ENCODE results near the gene HECTD3. TPM values are rescaled to one million over a fixed set of nuclear protein-coding genes. Genes with fewer than 3 reads are reported as not detected.

Gene HECTD3
- total RNA-seq, 1 donor from 2014 or later, result 47.6 TPM

- H3K9me3 ChIP-seq, result no peaks in the 10 kb centered on the region
- TF ChIP-seq, protein P1, sequence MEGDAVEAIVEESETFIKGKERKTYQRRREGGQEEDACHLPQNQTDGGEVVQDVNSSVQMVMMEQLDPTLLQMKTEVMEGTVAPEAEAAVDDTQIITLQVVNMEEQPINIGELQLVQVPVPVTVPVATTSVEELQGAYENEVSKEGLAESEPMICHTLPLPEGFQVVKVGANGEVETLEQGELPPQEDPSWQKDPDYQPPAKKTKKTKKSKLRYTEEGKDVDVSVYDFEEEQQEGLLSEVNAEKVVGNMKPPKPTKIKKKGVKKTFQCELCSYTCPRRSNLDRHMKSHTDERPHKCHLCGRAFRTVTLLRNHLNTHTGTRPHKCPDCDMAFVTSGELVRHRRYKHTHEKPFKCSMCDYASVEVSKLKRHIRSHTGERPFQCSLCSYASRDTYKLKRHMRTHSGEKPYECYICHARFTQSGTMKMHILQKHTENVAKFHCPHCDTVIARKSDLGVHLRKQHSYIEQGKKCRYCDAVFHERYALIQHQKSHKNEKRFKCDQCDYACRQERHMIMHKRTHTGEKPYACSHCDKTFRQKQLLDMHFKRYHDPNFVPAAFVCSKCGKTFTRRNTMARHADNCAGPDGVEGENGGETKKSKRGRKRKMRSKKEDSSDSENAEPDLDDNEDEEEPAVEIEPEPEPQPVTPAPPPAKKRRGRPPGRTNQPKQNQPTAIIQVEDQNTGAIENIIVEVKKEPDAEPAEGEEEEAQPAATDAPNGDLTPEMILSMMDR (IDR thresholded peaks at IDR 0.05), result no peak
- H3K27ac ChIP-seq, result no peak overlapping the region
- no peak for DNase-seq
- intact Hi-C loops (cut with DNase I), result no loop called here
- no peak for ATAC-seq
- H3K36me3 ChIP-seq, result peaks cover 8% of the 10 kb centered on the region
- H3K4me1 ChIP-seq, result no peaks in the 10 kb centered on the region
- no peak overlapping the region for H3K4me3 ChIP-seq
- H3K27me3 ChIP-seq (ENCODE audit: low read depth), result no peaks in the 10 kb centered on the region
These were observed 26.3 kb upstream of the HECTD3 start for GRCh38 chr1:45037456-45037855.

DNA sequence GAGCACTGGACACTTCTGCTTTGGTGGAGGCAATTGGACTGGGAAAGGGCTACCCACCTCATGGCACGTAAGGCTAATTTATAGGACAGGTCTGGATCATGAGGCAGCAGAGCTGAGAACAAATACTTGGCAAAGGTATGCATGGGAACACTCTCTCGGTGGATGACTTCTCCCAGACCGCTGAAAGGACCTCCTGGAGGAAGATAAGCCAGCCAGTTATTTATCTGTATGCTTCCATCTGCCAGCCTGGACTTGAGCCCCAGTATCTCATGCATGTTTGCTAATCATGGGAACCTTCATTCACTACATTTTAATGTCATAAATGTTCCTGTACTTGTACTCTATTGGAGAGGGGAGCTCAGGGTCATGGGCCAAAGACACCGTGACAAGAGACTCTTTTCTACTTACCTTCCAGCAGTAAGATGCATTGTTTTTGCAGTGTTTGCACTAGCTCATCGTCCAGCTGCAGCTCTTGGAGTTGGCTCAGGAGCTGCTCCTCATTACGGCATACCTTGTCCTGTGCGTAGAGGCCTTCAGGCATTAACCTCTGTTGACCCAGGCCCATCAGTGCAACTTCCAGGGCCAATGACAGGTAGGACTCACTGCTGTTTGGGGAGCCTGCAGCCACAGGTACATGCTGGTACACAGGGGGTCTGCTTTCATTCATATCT, 24.6 kb upstream of the HECTD3 start:
- ATAC-seq, result no peak

GRCh38 chr1:45033356-45033755, 22.2 kb upstream of the HECTD3 start:
- Histone ChIP-seq H3K27ac (no peak overlapping the region), H3K36me3 (peaks cover 14% of the 10 kb centered on the region), H3K4me3 (no peak overlapping the region), H3K4me1 (no peaks in the 10 kb centered on the region), H3K27me3 (ENCODE audit: low read depth) (no peaks in the 10 kb centered on the region), H3K9me3 (no peaks in the 10 kb centered on the region)
- ATAC-seq (no peak), DNase-seq (no peak)
- intact Hi-C loops (cut with DNase I), result no loop called here
- TF ChIP-seq, protein P1 (IDR thresholded peaks at IDR 0.05), result no peak

More for the DNA sequence above, 24.6 kb upstream of the HECTD3 start:
- no peak overlapping the region for H3K27ac ChIP-seq
- no peaks in the 10 kb centered on the region for H3K4me1 ChIP-seq
- TF ChIP-seq, protein P1 (IDR thresholded peaks at IDR 0.05), result no peak
- H3K4me3 ChIP-seq, result no peak overlapping the region
- intact Hi-C loops (cut with DNase I), result no loop called here
- H3K36me3 ChIP-seq, result peaks cover 8% of the 10 kb centered on the region
- H3K9me3 ChIP-seq, result no peaks in the 10 kb centered on the region
- no peaks in the 10 kb centered on the region for H3K27me3 ChIP-seq (ENCODE audit: low read depth)
- DNase-seq, result no peak

DNA sequence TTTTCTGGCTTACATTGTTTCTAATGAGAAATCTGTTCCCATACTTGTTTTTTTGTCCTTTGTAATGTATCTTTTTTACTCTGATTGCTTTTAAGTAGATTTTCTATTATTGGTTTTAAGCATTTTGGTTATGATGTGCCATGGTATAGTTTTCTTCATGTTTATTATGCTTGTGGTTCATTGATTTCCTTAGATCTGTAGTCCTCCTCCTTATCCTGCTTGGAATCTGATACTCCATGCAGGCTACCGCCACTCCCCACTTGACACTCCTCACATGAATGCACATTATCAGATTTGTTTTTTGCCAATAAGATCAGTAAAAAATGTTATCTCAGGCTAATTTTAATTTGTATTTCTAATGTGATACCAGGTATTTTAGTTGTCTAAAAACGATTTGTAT, 21.7 kb upstream of the HECTD3 start:
- intact Hi-C loops (cut with DNase I), result no loop called here
- ATAC-seq (no peak), DNase-seq (no peak)
- TF ChIP-seq, protein P1 (IDR thresholded peaks at IDR 0.05), result no peak
- H3K27ac ChIP-seq, result no peak overlapping the region
- H3K9me3 ChIP-seq, result no peaks in the 10 kb centered on the region
- no peaks in the 10 kb centered on the region for H3K27me3 ChIP-seq (ENCODE audit: low read depth)
- H3K4me1 ChIP-seq, result no peaks in the 10 kb centered on the region
- peaks cover 14% of the 10 kb centered on the region for H3K36me3 ChIP-seq
- no peak overlapping the region for H3K4me3 ChIP-seq

- Histone ChIP-seq H3K27me3 (ENCODE audit: low read depth) (no peaks in the 10 kb centered on the region), H3K36me3 (peaks cover 6% of the 10 kb centered on the region), H3K4me1 (no peaks in the 10 kb centered on the region), H3K4me3 (no peak overlapping the region), H3K27ac (no peak overlapping the region), H3K9me3 (no peaks in the 10 kb centered on the region)
- TF ChIP-seq, protein P1 (IDR thresholded peaks at IDR 0.05), result no peak
- intact Hi-C loops (cut with DNase I), result no loop called here
- ATAC-seq (no peak), DNase-seq (no peak)
These were observed 15.3 kb upstream of the HECTD3 start for GRCh38 chr1:45026446-45026845.
